GM19438 (cell line): Measurements from ENCODE around the gene TUBB4B.

Experiments
- ATAC-seq: cut with Tn5 transposase; IDR thresholded peaks from one replicate; pipeline ENCODE4 v1.9.1; 2021; ENCODE audit warnings: low read depth; ENCODE audit not compliant: unreplicated experiment

Gene TUBB4B

GRCh38 chr9:137211532-137211931 lies 29.6 kb upstream of the TUBB4B start:
- ATAC-seq, result no peak

GRCh38 chr9:137212520-137212919 lies 28.6 kb upstream of the TUBB4B start:
- ATAC-seq, result no peak

GRCh38 chr9:137213160-137214060 lies 27.7 kb upstream of the TUBB4B start:
- ATAC-seq, result no peak

DNA sequence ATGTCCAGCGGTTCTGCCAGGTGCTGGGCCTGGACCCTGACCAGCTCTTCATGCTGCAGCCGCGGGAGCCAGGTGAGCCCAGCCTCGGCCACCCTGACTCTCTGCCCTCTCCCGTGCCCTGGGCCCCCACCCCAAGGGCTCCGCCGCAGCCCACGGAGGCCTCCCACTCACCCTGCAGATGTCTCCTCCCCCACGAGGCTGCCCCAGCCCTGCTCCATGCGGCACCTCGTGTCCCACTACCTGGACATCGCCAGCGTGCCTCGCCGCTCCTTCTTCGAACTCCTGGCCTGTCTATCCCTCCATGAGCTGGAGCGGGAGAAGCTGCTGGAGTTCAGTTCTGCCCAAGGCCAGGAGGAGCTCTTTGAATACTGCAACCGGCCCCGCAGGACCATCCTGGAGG lies 26.5 kb upstream of the TUBB4B start:
- no peak for ATAC-seq

DNA sequence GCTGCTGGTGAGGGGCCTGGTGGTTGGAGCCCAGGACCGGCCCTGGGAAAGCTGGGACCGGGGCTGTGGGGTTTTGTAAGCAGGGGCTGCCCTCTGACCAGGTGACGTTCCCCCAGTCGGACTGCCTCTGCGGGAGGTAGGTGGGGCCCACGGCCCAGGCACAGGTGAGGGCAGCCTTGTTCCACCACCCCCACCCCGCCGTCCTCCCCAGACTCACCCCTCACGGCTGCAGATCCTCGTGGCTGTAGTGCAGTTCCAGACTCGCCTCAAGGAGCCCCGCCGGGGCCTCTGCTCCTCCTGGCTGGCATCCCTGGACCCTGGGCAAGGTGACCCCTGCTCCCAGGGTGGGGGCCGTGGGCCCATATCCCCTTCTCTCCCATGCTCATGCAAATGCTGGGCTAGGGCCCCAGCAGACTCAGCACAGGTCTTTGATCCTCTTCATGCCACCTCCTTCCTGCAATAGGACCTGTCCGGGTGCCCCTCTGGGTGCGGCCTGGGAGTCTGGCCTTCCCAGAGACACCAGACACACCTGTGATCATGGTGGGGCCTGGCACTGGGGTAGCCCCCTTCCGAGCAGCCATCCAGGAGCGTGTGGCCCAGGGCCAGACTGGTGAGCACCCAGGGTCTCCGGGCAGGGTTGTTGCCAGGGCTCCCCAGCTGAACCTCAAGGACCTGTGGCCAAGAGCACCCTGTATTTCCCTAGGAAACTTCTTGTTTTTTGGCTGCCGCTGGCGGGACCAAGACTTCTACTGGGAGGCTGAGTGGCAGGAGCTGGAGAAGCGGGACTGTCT lies 25.7 kb upstream of the TUBB4B start:
- no peak for ATAC-seq

DNA sequence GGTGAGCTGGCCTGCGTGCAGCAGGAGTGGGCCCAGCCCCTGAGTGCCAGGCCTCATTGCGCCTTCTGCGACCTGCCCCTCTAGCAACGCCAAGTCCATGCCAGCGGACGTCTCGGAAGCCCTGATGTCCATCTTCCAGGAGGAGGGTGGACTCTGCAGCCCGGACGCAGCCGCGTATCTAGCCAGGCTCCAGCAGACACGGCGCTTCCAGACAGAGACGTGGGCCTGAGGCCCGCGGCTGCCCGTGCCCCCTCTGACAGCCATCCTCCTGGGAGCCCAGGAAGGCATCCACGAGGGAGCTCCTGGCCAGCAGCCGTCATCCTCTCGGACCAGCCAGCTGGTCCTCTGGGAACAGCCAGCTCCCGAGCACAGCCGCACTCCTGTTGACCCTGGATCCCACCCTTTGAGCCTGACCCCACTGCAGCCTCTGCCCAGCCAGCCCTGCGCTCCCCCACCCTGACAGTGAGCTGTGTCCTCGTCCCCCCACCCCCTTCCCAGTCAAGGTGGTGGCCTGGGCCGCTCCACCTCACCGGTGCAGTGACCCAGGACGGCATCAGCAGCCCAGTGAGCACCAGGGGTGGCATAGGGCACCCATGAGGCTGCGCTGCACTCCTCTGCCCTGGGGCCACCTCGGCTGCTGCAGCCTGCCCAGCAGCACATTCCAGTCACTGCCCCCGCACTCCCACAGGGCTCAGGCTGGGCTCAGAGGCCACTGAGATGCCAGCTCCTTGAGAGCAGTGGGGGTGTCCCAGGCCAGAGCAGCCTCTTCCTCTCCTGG lies 24.7 kb upstream of the TUBB4B start:
- ATAC-seq, result no peak

DNA sequence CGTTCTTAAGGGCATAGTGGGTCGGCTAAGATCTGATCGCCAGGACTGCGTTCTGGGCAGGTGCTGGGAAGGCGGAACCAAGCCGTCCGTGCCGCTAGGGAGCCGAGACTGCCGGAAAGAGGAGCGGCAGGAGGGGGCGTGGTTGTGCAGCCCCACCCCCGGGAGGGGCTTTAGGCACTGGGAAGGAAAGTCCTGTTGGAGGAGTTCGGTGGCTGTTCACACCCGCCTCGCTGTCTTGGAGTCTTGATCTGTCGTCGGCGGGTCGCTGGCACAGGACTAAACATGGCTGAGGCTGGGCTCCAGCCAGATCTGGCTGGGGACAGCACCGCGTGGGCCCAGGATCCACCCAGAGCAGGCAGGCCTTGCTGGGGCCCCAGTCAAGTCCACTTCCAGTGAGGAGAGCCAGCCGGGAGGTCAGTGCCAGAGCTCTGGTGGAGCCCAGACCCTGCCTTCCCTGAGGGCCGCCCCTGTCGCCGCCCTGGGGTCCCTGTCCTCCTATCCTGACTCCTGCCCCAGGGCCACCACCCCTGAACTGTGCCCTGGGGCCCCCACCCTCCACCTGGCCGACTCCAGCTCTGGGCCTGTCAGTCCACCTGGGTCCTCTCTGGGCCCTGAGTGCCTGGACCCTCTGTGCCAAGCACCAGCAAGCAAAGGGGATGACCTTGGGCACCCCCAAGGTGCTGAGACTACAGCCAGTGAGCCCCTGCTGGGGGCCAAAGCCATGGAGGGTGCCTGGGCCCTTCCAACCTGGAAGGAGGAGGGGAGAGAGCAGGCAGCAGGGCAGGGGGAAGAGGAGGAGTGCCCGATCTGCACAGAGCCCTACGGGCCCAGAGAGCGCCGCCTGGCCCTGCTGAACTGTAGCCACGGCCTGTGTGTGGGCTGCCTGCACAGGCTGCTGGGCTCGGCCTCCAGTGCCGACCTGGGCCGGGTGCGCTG lies 23.5 kb upstream of the TUBB4B start:
- no peak for ATAC-seq

DNA sequence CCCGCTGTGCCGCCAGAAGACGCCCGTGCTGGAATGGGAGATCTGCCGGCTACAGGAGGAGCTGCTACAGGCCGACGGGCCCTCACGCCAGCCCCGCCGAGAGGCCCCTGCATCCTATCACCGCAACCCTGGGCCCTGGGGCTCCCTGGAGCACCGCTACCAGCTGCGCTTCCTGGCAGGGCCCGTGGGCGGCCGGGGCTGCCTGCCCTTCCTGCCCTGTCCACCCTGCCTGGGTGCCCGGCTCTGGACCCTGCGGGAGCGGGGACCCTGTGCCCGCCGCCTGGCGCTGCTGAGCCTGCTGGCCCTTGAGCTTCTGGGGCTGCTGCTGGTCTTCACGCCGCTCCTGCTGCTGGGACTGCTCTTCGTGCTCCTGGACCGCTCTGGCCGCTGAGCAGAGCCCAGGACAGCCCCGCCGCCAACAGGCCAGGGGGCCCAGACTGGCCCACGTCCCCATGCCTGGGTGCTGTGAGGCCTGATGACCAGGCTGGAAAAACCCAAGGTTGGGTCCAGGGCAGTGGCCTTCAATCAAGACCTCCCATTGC lies 22.8 kb upstream of the TUBB4B start:
- no peak for ATAC-seq

- ATAC-seq, result no peak
Measured at GRCh38 chr9:137218754-137219271, 22.3 kb upstream of the TUBB4B start.

DNA sequence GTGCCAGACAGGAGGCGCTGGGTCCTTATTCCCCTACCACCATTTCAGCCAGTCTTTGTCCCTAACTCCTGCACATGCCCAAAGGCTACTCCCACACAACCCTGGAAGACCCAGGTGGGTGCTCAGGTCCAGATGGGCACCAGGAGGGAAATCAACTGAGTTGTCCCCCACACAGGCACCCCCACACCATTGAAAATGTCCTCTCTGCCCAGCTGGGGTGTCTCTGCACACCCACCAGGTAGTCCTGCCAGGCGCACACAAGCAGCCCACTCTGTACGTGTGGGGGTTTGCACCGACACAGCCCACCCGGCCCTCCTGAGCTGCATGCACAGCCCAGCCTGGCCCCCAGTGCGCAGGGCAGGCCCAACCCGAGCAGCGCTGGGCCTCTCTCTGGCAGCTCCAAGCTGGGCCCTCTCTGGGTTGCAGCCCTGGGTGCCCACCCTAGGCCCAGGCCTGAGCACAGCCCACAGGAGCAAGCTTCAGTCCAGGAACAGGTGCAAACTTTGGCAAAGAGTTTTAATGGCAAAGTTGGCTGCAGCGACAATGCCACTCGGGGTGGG lies 21.2 kb upstream of the TUBB4B start:
- ATAC-seq, result no peak

GRCh38 chr9:137220317-137221094 lies 20.6 kb upstream of the TUBB4B start:
- no peak for ATAC-seq

GRCh38 chr9:137221095-137221505 lies 20.0 kb upstream of the TUBB4B start:
- ATAC-seq, result no peak

DNA sequence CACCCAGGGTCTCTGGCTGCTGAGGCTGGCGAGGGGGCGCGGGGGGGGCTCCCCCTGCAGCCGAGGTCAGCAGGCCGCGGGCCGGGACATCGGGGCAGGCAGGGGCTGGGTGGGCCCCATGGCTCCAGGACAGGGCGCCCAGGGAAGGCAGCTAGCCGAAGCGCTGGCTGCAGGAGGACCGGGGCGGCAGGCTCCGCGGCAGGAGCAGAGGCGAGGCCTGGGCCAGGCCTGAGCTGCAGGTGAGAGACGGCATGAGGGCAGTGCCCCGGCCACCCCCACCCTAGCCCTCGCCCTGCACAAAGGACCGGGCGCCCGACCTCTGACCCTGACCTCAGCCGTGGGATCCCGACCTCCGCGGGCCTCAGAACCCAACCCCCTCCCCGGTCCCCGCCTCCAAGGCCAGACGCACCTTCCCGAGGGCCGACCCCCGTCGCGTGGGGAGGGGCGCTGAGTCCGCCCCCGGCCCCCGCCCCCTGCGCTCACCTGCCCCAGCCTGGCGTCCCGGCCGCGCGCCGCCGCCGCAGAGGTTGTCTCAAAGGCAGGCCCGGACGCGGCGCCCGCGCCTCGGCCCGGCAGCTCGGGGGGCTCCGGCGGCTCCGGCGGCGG lies 19.5 kb upstream of the TUBB4B start:
- no peak for ATAC-seq

DNA sequence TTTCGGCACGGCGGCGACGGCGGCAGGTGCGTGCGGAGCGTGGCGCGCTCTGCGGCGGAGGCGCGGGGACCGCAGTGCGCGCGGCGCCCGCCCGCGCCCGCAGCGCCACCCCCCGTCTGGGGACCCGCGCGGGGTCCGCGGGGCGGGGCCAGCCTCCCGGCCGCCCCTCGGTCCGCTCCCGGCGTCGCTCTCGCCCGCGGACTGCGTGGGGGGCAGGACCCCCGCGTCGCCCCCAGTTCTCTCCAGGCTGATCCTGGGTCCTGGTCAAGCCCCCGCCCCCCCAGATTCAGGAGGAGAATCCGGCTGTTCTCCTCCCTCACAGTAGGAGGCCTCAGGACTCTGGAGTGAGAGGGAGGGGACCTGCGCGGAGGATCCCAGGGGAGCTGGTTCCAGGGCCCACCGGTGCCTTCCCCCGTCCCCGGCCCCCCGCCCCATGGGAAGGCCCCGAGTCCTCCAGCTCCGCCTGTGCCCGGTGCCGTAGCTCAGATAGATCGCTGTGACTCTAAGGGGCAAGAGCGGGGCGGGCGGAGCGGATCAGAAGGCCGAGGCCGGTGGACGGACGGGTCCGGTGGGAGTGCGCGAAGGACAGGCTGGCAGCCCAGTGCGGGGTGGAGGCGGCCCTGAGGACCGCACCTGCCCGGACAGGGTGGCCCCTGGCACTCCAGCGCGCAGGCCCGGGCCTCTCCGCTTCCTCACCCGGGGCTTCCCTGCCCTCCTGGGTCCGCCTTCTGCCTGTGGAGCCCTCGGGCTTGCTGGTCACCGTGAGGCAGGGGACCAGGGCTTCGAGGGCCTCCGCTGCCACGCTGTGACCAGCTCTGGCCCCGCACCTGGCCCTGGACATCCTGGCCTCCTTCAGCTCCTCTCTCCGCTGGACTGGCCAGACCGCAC lies 18.7 kb upstream of the TUBB4B start, which contains the start of gene RNF208:
Gene RNF208, minus strand, starts transcription at position 51 of the 888 bp plus-strand sequence. CDS start 1,028 bp downstream, outside the sequence.
- no peak for ATAC-seq

GRCh38 chr9:137223078-137223970 lies 17.8 kb upstream of the TUBB4B start:
- peak; percentile 60 for ATAC-seq
